ENCODE measurements around the gene MFN2. TPM values are rescaled to one million over a fixed set of nuclear protein-coding genes. Genes with fewer than 3 reads are reported as not detected.

Gene MFN2
- total RNA-seq, 2 donors from 2014 or later = 367 to 466 TPM

GRCh38 chr1:11957398-11957797 is 22.8 kb upstream of the MFN2 start:
- DNase-seq (ENCODE audit: low spot score) = no peak
- TF ChIP-seq CTCF (IDR thresholded peaks at IDR 0.05) = no peak
- H3K4me1 ChIP-seq = no peaks in the 10 kb centered on the region
- H3K4me3 ChIP-seq = no peak overlapping the region
- no peak overlapping the region for H3K27ac ChIP-seq
- H3K27me3 ChIP-seq = no peaks in the 10 kb centered on the region
- H3K36me3 ChIP-seq = peaks cover 69% of the 10 kb centered on the region
- no peaks in the 10 kb centered on the region for H3K9me3 ChIP-seq

GRCh38 chr1:11957897-11958296 is 22.3 kb upstream of the MFN2 start:
- no peak for DNase-seq (ENCODE audit: low spot score)
- Histone ChIP-seq H3K4me3 (no peak overlapping the region), H3K36me3 (peaks cover 69% of the 10 kb centered on the region), H3K27me3 (no peaks in the 10 kb centered on the region), H3K27ac (no peak overlapping the region), H3K4me1 (no peaks in the 10 kb centered on the region), H3K9me3 (no peaks in the 10 kb centered on the region)
- no peak for TF ChIP-seq CTCF (IDR thresholded peaks at IDR 0.05)

GRCh38 chr1:11960276-11960675 is 20.0 kb upstream of the MFN2 start:
- H3K4me1 ChIP-seq = no peaks in the 10 kb centered on the region
- peaks cover 86% of the 10 kb centered on the region for H3K36me3 ChIP-seq
- no peaks in the 10 kb centered on the region for H3K9me3 ChIP-seq
- no peak for TF ChIP-seq CTCF (IDR thresholded peaks at IDR 0.05)
- H3K27ac ChIP-seq = no peak overlapping the region
- H3K27me3 ChIP-seq = no peaks in the 10 kb centered on the region
- DNase-seq (ENCODE audit: low spot score) = no peak
- H3K4me3 ChIP-seq = no peak overlapping the region

- no peak for DNase-seq (ENCODE audit: low spot score)
- H3K4me3 ChIP-seq = no peak overlapping the region
- peak overlapping the region in 1 of 2 donors; percentile 35 for H3K27ac ChIP-seq
- no peaks in the 10 kb centered on the region for H3K27me3 ChIP-seq
- peaks cover 86% of the 10 kb centered on the region for H3K36me3 ChIP-seq
- no peaks in the 10 kb centered on the region for H3K9me3 ChIP-seq
- no peak for TF ChIP-seq CTCF (IDR thresholded peaks at IDR 0.05)
- H3K4me1 ChIP-seq = no peaks in the 10 kb centered on the region
Measured at GRCh38 chr1:11960715-11961114, 19.5 kb upstream of the MFN2 start.

GRCh38 chr1:11961230-11961629 is 19.0 kb upstream of the MFN2 start:
- Histone ChIP-seq H3K27ac (peak overlapping the region in 1 of 2 donors; percentile 35), H3K4me3 (no peak overlapping the region), H3K4me1 (no peaks in the 10 kb centered on the region), H3K9me3 (no peaks in the 10 kb centered on the region), H3K27me3 (no peaks in the 10 kb centered on the region), H3K36me3 (peaks cover 86% of the 10 kb centered on the region)
- TF ChIP-seq CTCF (IDR thresholded peaks at IDR 0.05) = no peak
- DNase-seq (ENCODE audit: low spot score) = no peak

- Histone ChIP-seq H3K27me3 (no peaks in the 10 kb centered on the region), H3K4me3 (no peak overlapping the region), H3K36me3 (peaks cover 70% of the 10 kb centered on the region), H3K4me1 (no peaks in the 10 kb centered on the region), H3K27ac (no peak overlapping the region), H3K9me3 (no peaks in the 10 kb centered on the region)
- no peak for TF ChIP-seq CTCF (IDR thresholded peaks at IDR 0.05)
- no peak for DNase-seq (ENCODE audit: low spot score)
Measured at GRCh38 chr1:11963622-11964021, 16.6 kb upstream of the MFN2 start.
